Measurements from ENCODE around the gene HAT1.
"Not testable (repeated sequence)": the region's sequence is repeated elsewhere in the genome, so short reads cannot be mapped to it uniquely, and the experiment has no call there.

The HAT1 gene

GRCh38 chr2:171983924-171984323 lies 61.7 kb downstream of the HAT1 start:
- not testable (repeated sequence) for DNase-seq

- DNase-seq: no peak
Observed at GRCh38 chr2:171985076-171985475, 62.8 kb downstream of the HAT1 start.

GRCh38 chr2:171986778-171987177 lies 64.5 kb downstream of the HAT1 start:
- no peak for DNase-seq

GRCh38 chr2:171991027-171991426 lies 68.8 kb downstream of the HAT1 start:
- no peak for DNase-seq

- no peak for DNase-seq
Observed at GRCh38 chr2:171995586-171995985, 73.3 kb downstream of the HAT1 start.

- no peak for DNase-seq
Observed at GRCh38 chr2:171996021-171996420, 73.8 kb downstream of the HAT1 start.

GRCh38 chr2:171997031-171997430 lies 74.8 kb downstream of the HAT1 start:
- DNase-seq: not testable (repeated sequence)

- no peak for DNase-seq
Observed at GRCh38 chr2:171999161-171999560, 76.9 kb downstream of the HAT1 start.

- DNase-seq: peak; percentile 94
Observed at GRCh38 chr2:171999604-172000469, 77.6 kb downstream of the HAT1 start, which contains the start of gene METAP1D. Gene METAP1D, plus strand, starts transcription at chr2:171999953. Its CDS starts 17 bp downstream, at chr2:171999970.

- DNase-seq: no peak
Observed at GRCh38 chr2:172000696-172001361, 78.6 kb downstream of the HAT1 start.

- DNase-seq: no peak
Observed at GRCh38 chr2:172007372-172007771, 85.1 kb downstream of the HAT1 start.

- DNase-seq: no peak
Observed at GRCh38 chr2:172009823-172010222, 87.6 kb downstream of the HAT1 start.

- no peak for DNase-seq
Observed at GRCh38 chr2:172011812-172012575, 89.7 kb downstream of the HAT1 start.

- no peak for DNase-seq
Observed at GRCh38 chr2:172012677-172013391, 90.6 kb downstream of the HAT1 start.

- no peak for DNase-seq
Observed at GRCh38 chr2:172013396-172013795, 91.1 kb downstream of the HAT1 start.

- no peak for DNase-seq
Observed at GRCh38 chr2:172021074-172021931, 99.0 kb downstream of the HAT1 start.

- no peak for DNase-seq
Observed at GRCh38 chr2:172021955-172022354, 99.7 kb downstream of the HAT1 start.

GRCh38 chr2:172031536-172031935 lies 109.3 kb downstream of the HAT1 start:
- DNase-seq: no peak

All from 8988T (cell line).